GM12875 (cell line): ENCODE results near the gene DIP2B.
"Not testable (repeated sequence)": the region's sequence is repeated elsewhere in the genome, so short reads cannot be mapped to it uniquely, and the experiment has no call there.

Source experiments
- H3K4me3 ChIP-seq: one replicate; pipeline ENCODE4 v1.5.1; 2011; ENCODE audit warnings: low read depth, low read length, control low read depth
- CTCF ChIP-seq: IDR thresholded peaks from 2 replicates; pipeline ENCODE4 v1.5.1; 2011; ENCODE audit warnings: low read depth, mild to moderate bottlenecking, control low read depth, inconsistent platforms, low read length, moderate library complexity, borderline replicate concordance; ENCODE audit not compliant: insufficient read depth

DIP2B gene

GRCh38 chr12:50541139-50541538, 36.4 kb downstream of the DIP2B start:
- TF ChIP-seq CTCF = no peak
- H3K4me3 ChIP-seq = no peak overlapping the region

- TF ChIP-seq CTCF = no peak
- no peak overlapping the region for H3K4me3 ChIP-seq
Observed at GRCh38 chr12:50542448-50542847, 37.7 kb downstream of the DIP2B start.

- H3K4me3 ChIP-seq = not testable (repeated sequence)
Observed at GRCh38 chr12:50543188-50543587, 38.4 kb downstream of the DIP2B start.

GRCh38 chr12:50545213-50545612, 40.4 kb downstream of the DIP2B start:
- H3K4me3 ChIP-seq = no peak overlapping the region
- no peak for TF ChIP-seq CTCF

- H3K4me3 ChIP-seq = no peak overlapping the region
- no peak for TF ChIP-seq CTCF
Observed at GRCh38 chr12:50545786-50546185, 41.0 kb downstream of the DIP2B start.

GRCh38 chr12:50546441-50547318, 41.9 kb downstream of the DIP2B start:
- no peak for TF ChIP-seq CTCF
- H3K4me3 ChIP-seq = no peak overlapping the region

GRCh38 chr12:50547742-50548141, 43.0 kb downstream of the DIP2B start:
- H3K4me3 ChIP-seq = no peak overlapping the region
- TF ChIP-seq CTCF = no peak
